Heart left ventricle (tissue), 13 donors: ENCODE measurements around the gene DOCK1.

ENCODE experiments used
- CTCF ChIP-seq, 12 donors: fragments of 200-600 bp; sonication (generic) in 4 of 12; IDR thresholded peaks; one replicate each; pipeline versions ENCODE4 v1.5.0 to v1.8.0; 2018 to 2022; ENCODE audit warnings: antibody characterized with exemption in 12 of 12, mild to moderate bottlenecking in 5 of 12
- POLR2A ChIP-seq, 2 donors: fragments of 450-650 bp; IDR thresholded peaks; one replicate each; pipeline ENCODE4 v1.6.1; 2017; ENCODE audit warnings: antibody characterized with exemption in 2 of 2, mild to moderate bottlenecking in 2 of 2, moderate library complexity in 2 of 2
- donor health status: ischemic (EF 13 %, LVEDD 7.1; RV severe dilation, severe dysfunction).
- donor health status: DM: no; HTN: yes; CAD: no.
- donor health status: DM: no; HTN: no; CAD: no.
- donor health status: ischemic (EF 25% LVEDD 6.9; RV normal size, moderate dysfunction).
- donor health status: ischemic (EF 25% LVEDD 5.7; RV mildly dilated, moderate dysfunction).
- donor health status: ischemic (EF 35%, LVEDD 5.7; RV mildly dilated, moderate dysfunction).
- donor health status: nonischemic (EF 11% LVEDD 7.7; RV severe dilation, severe dysfunction).
- donor health status: DM: yes; HTN: yes; CAD: no.
- donor health status: PGD.
- donor health status: ischemic (EF 29% LVEDD 5.4; RV normal size, mild dysfunction).
- donor health status: nonischemic (EF 23%, LVEDD 6.1; RV moderate dilation, normal function).

- TF ChIP-seq CTCF (IDR thresholded peaks at IDR 0.05): no peak
- TF ChIP-seq POLR2A (IDR thresholded peaks at IDR 0.05): no peak
Measured at GRCh38 chr10:127283017-127283416, 377.8 kb downstream of the DOCK1 start.
